ENCODE results near the gene KCNQ1. TPM values are rescaled to one million over a fixed set of nuclear protein-coding genes. Genes with fewer than 3 reads are reported as not detected.

The KCNQ1 gene
- total and polyA plus RNA-seq, 2 experiments from 2014 or later, result 0.45 to 0.87 TPM

GRCh38 chr11:2408671-2409070 lies 36.1 kb upstream of the KCNQ1 start (continued):
- TF ChIP-seq, protein P1, sequence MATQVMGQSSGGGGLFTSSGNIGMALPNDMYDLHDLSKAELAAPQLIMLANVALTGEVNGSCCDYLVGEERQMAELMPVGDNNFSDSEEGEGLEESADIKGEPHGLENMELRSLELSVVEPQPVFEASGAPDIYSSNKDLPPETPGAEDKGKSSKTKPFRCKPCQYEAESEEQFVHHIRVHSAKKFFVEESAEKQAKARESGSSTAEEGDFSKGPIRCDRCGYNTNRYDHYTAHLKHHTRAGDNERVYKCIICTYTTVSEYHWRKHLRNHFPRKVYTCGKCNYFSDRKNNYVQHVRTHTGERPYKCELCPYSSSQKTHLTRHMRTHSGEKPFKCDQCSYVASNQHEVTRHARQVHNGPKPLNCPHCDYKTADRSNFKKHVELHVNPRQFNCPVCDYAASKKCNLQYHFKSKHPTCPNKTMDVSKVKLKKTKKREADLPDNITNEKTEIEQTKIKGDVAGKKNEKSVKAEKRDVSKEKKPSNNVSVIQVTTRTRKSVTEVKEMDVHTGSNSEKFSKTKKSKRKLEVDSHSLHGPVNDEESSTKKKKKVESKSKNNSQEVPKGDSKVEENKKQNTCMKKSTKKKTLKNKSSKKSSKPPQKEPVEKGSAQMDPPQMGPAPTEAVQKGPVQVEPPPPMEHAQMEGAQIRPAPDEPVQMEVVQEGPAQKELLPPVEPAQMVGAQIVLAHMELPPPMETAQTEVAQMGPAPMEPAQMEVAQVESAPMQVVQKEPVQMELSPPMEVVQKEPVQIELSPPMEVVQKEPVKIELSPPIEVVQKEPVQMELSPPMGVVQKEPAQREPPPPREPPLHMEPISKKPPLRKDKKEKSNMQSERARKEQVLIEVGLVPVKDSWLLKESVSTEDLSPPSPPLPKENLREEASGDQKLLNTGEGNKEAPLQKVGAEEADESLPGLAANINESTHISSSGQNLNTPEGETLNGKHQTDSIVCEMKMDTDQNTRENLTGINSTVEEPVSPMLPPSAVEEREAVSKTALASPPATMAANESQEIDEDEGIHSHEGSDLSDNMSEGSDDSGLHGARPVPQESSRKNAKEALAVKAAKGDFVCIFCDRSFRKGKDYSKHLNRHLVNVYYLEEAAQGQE (IDR thresholded peaks at IDR 0.05; ENCODE audit: unreplicated experiment), result no peak
- no peak for TF ChIP-seq EZH2 (IDR thresholded peaks at IDR 0.05; ENCODE audit: low read depth, unreplicated experiment)
- no peak for TF ChIP-seq NANOG (IDR thresholded peaks at IDR 0.05; ENCODE audit: borderline replicate concordance)
- no peak for TF ChIP-seq STAT1 (IDR thresholded peaks at IDR 0.05; ENCODE audit: unreplicated experiment)
- TF ChIP-seq ZNF331 (CRISPR knock-in tag; IDR thresholded peaks at IDR 0.05; ENCODE audit: low read depth), result no peak

DNA sequence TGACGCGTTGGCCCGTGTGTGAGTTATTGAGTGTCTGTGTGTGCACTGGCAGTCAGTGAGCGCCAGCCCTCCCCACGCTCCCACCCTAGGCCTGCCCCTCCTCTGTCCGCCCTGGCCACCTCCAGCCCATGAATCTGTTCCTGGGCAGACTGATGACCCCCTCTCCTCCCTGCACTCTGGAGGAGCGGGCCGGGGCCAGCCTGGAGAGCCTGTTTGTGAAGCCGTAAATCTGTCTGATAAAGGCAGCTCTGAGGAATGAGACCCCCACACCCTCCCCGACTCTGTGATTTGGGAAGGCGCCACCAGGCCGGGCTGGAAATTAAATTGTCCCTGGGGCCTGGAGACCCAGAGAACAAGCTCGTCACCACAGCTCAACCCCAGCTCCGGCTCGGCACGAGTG lies 35.7 kb upstream of the KCNQ1 start:
- no peak overlapping the region for H3K4me3 ChIP-seq
- no peak overlapping the region for H3K27ac Mint-ChIP-seq
- H3K4me3 Mint-ChIP-seq, result no peak overlapping the region
- H3K9me3 Mint-ChIP-seq, result no peaks in the 10 kb centered on the region
- H4K20me1 ChIP-seq (replicated peaks; ENCODE audit: insufficient read depth), result no peaks in the 10 kb centered on the region
- no peak overlapping the region for H3K27ac ChIP-seq (ENCODE audit: low read depth)
- H3K4me1 Mint-ChIP-seq, result no peaks in the 10 kb centered on the region
- no peak overlapping the region for H3K4me2 ChIP-seq
- no peaks in the 10 kb centered on the region for H3K36me3 ChIP-seq (ENCODE audit: insufficient read depth)
- no peaks in the 10 kb centered on the region for H3K27me3 ChIP-seq (ENCODE audit: insufficient read depth)
- no peaks in the 10 kb centered on the region for H3K36me3 Mint-ChIP-seq (ENCODE audit: low read depth)
- H3K27me3 Mint-ChIP-seq (ENCODE audit: insufficient read depth, low read depth, poor library complexity), result peaks cover 10% of the 10 kb centered on the region
- H3K9me2 ChIP-seq (ENCODE audit: insufficient read depth), result no peaks in the 10 kb centered on the region
- no peaks in the 10 kb centered on the region for H3F3A ChIP-seq (replicated peaks; ENCODE audit: low read depth)
- H3K4me1 ChIP-seq (ENCODE audit: insufficient read depth), result no peaks in the 10 kb centered on the region
- no peaks in the 10 kb centered on the region for H3K79me2 ChIP-seq (replicated peaks; ENCODE audit: insufficient read depth)
- ATAC-seq, result no peak
- no peak for DNase-seq (ENCODE audit: low spot score)
- no peak overlapping the region for H2AFZ ChIP-seq
- TF ChIP-seq CREB1 (CRISPR knock-in tag; IDR thresholded peaks at IDR 0.05; ENCODE audit: low read depth) (no peak), EZH2phosphoT487 (IDR thresholded peaks at IDR 0.05; ENCODE audit: unreplicated experiment) (no peak), POLR2AphosphoS5 (IDR thresholded peaks at IDR 0.05; ENCODE audit: low read depth) (no peak), EZH2 (IDR thresholded peaks at IDR 0.05; ENCODE audit: low read depth, unreplicated experiment) (no peak), ZNF114 (CRISPR knock-in tag; IDR thresholded peaks at IDR 0.05) (no peak), ETS1 (IDR thresholded peaks at IDR 0.05) (no peak), NANOG (IDR thresholded peaks at IDR 0.05; ENCODE audit: borderline replicate concordance) (no peak), STAT1 (IDR thresholded peaks at IDR 0.05; ENCODE audit: unreplicated experiment) (no peak), JUNB (IDR thresholded peaks at IDR 0.05; ENCODE audit: unreplicated experiment) (no peak)
- TF ChIP-seq, protein P2, sequence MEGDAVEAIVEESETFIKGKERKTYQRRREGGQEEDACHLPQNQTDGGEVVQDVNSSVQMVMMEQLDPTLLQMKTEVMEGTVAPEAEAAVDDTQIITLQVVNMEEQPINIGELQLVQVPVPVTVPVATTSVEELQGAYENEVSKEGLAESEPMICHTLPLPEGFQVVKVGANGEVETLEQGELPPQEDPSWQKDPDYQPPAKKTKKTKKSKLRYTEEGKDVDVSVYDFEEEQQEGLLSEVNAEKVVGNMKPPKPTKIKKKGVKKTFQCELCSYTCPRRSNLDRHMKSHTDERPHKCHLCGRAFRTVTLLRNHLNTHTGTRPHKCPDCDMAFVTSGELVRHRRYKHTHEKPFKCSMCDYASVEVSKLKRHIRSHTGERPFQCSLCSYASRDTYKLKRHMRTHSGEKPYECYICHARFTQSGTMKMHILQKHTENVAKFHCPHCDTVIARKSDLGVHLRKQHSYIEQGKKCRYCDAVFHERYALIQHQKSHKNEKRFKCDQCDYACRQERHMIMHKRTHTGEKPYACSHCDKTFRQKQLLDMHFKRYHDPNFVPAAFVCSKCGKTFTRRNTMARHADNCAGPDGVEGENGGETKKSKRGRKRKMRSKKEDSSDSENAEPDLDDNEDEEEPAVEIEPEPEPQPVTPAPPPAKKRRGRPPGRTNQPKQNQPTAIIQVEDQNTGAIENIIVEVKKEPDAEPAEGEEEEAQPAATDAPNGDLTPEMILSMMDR (conservative IDR thresholded peaks at IDR 0.05; ENCODE audit: low read depth in 2 of 2), result no peak
- TF ChIP-seq, protein P1 (IDR thresholded peaks at IDR 0.05; ENCODE audit: unreplicated experiment), result no peak

Data from GM23338 (cell line).